ENCODE measurements around the gene FNIP2. TPM values are rescaled to one million over a fixed set of nuclear protein-coding genes. Genes with fewer than 3 reads are reported as not detected.

Gene FNIP2
- total and polyA plus RNA-seq, 9 of the 15 experiments (the other 6 are each of a cell fraction or from before 2014, with no cell fraction given): 1.7 to 15.5 (median 8.3) TPM

DNA sequence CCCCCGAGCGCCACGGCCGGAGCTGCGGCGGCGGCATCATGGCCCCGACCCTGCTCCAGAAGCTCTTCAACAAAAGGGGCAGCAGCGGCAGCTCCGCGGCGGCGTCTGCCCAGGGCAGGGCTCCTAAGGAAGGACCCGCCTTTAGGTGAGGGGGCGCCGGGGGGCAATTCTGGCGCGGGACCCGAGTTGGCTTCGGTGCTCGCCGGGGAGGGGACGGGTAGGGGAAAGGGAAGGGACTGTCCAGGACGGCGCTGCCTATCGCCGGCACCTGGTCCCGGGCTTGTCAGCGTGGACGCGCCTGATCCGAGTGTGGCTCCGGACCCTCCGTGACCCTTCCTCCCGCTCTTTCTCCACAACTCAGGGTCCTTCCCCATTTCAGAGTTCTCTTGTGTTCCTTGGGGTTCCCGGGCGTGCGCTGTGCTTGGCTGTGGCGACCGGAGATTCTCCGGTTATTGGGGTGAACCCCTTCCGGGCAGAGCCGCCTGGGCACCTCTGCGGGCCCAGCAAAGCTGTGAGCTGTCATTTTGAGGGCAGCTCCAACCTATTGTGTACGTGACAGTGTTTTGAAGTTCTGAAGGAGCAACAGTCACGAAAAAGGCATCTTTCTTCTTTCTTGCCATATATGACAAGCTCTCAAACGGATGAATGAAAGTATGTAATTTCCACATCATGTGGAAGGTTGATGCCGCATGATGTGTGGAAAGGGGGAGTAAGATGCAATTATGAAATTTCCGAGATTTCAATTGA lies 522 bp downstream of the FNIP2 start (continued):
- TF ChIP-seq, protein P1, sequence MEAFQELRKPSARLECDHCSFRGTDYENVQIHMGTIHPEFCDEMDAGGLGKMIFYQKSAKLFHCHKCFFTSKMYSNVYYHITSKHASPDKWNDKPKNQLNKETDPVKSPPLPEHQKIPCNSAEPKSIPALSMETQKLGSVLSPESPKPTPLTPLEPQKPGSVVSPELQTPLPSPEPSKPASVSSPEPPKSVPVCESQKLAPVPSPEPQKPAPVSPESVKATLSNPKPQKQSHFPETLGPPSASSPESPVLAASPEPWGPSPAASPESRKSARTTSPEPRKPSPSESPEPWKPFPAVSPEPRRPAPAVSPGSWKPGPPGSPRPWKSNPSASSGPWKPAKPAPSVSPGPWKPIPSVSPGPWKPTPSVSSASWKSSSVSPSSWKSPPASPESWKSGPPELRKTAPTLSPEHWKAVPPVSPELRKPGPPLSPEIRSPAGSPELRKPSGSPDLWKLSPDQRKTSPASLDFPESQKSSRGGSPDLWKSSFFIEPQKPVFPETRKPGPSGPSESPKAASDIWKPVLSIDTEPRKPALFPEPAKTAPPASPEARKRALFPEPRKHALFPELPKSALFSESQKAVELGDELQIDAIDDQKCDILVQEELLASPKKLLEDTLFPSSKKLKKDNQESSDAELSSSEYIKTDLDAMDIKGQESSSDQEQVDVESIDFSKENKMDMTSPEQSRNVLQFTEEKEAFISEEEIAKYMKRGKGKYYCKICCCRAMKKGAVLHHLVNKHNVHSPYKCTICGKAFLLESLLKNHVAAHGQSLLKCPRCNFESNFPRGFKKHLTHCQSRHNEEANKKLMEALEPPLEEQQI (IDR thresholded peaks at IDR 0.05): no peak
- TF ChIP-seq GATAD2A (IDR thresholded peaks at IDR 0.05) (0 out of 2 replicates have a peak, but pooled peaks have one; percentile 30), ATF1 (CRISPR knock-in tag; IDR thresholded peaks at IDR 0.05) (no peak), ATF1 (tag; IDR thresholded peaks at IDR 0.05) (no peak), CBX1 (IDR thresholded peaks at IDR 0.05; ENCODE audit: low read depth) (0 out of 2 replicates have a peak, but pooled peaks have one; percentile 44), ZNF143 (CRISPR knock-in tag; IDR thresholded peaks at IDR 0.05) (no peak), ZNF282 (CRISPR knock-in tag; IDR thresholded peaks at IDR 0.05) (no peak), MAFK (IDR thresholded peaks at IDR 0.05; ENCODE audit: low read length) (no peak), ZNF584 (CRISPR knock-in tag; IDR thresholded peaks at IDR 0.05; ENCODE audit: low read depth) (no peak), POLR2G (IDR thresholded peaks at IDR 0.05; ENCODE audit: low read depth, low read length) (peak; percentile 71), PHF20 (IDR thresholded peaks at IDR 0.05; ENCODE audit: partially characterized antibody) (no peak), ETV5 (CRISPR knock-in tag; IDR thresholded peaks at IDR 0.05; ENCODE audit: low read depth) (peak; percentile 46; the same call in 1 of the 2 replicates), NEUROD1 (IDR thresholded peaks at IDR 0.05; ENCODE audit: borderline replicate concordance, low read depth, low read length, partially characterized antibody) (no peak), TFAM (CRISPR knock-in tag; conservative IDR thresholded peaks at IDR 0.05) (no peak), ZBTB8A (IDR thresholded peaks at IDR 0.05; ENCODE audit: partially characterized antibody) (no peak), FOXK1 (CRISPR knock-in tag; IDR thresholded peaks at IDR 0.05; ENCODE audit: borderline replicate concordance) (peak; percentile 39; the same call in 1 of the 2 replicates), CHD1 (IDR thresholded peaks at IDR 0.05; ENCODE audit: low read length) (peak; percentile 51), EGR1 (conservative IDR thresholded peaks at IDR 0.05) (0 out of 2 replicates have a peak, but pooled peaks have one; percentile 10), MAFG (tag; conservative IDR thresholded peaks at IDR 0.05) (no peak), SMAD2 (IDR thresholded peaks at IDR 0.05; ENCODE audit: low read depth, low read length) (no peak), POLR3A (IDR thresholded peaks at IDR 0.05; ENCODE audit: borderline replicate concordance, extremely low read depth, insufficient read depth, insufficient read length) (no peak)
- TF ChIP-seq, protein P2, sequence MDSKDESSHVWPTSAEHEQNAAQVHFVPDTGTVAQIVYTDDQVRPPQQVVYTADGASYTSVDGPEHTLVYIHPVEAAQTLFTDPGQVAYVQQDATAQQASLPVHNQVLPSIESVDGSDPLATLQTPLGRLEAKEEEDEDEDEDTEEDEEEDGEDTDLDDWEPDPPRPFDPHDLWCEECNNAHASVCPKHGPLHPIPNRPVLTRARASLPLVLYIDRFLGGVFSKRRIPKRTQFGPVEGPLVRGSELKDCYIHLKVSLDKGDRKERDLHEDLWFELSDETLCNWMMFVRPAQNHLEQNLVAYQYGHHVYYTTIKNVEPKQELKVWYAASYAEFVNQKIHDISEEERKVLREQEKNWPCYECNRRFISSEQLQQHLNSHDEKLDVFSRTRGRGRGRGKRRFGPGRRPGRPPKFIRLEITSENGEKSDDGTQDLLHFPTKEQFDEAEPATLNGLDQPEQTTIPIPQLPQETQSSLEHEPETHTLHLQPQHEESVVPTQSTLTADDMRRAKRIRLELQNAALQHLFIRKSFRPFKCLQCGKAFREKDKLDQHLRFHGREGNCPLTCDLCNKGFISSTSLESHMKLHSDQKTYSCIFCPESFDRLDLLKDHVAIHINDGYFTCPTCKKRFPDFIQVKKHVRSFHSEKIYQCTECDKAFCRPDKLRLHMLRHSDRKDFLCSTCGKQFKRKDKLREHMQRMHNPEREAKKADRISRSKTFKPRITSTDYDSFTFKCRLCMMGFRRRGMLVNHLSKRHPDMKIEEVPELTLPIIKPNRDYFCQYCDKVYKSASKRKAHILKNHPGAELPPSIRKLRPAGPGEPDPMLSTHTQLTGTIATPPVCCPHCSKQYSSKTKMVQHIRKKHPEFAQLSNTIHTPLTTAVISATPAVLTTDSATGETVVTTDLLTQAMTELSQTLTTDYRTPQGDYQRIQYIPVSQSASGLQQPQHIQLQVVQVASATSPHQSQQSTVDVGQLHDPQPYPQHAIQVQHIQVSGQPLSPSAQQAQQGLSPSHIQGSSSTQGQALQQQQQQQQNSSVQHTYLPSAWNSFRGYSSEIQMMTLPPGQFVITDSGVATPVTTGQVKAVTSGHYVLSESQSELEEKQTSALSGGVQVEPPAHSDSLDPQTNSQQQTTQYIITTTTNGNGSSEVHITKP (IDR thresholded peaks at IDR 0.05; ENCODE audit: partially characterized antibody): no peak

Measured in K562 (cell line).